Left lung (tissue), 14 donors: ENCODE measurements around the gene ANP32E. TPM values are rescaled to one million over a fixed set of nuclear protein-coding genes. Genes with fewer than 3 reads are reported as not detected.
A peak's percentile ranks its signal among the peaks of the same experiment; 100 is the strongest.

Experiments
- ATAC-seq: fragments of 200-7000 bp; cut with Tn5 transposase; one replicate; pipeline ENCODE4 v1.9.1; 2020; ENCODE audit warnings: moderate library complexity
- DNase-seq, 4 donors: peaks; one replicate each; pipeline ENCODE4 v3.0.0-alpha.2; 2013 to 2020
- H3K27ac ChIP-seq, 2 donors: fragments of 200-600 bp; sonication (generic) in 1 of 2; one replicate each; pipeline versions ENCODE4 v1.5.0 to v1.8.0; 2020 to 2021
- H3K27me3 ChIP-seq, 2 donors: fragments of 200-600 bp; sonication (generic) in 1 of 2; one replicate each; pipeline versions ENCODE4 v1.5.0 to v1.8.0; 2020 to 2021
- H3K36me3 ChIP-seq, 2 donors: fragments of 200-600 bp; sonication (generic) in 1 of 2; one replicate each; pipeline versions ENCODE4 v1.5.0 to v1.8.0; 2020 to 2021
- H3K4me1 ChIP-seq, 2 donors: fragments of 200-600 bp; one replicate each; pipeline ENCODE4 v1.8.0; 2021
- H3K4me3 ChIP-seq, 2 donors: fragments of 200-600 bp; sonication (generic) in 1 of 2; one replicate each; pipeline versions ENCODE4 v1.5.0 to v1.8.0; 2020 to 2021; ENCODE audit warnings: mild to moderate bottlenecking in 1 of 2
- H3K9me3 ChIP-seq, 2 donors: fragments of 200-600 bp; sonication (generic) in 1 of 2; one replicate each; pipeline versions ENCODE4 v1.5.0 to v1.8.0; 2020 to 2021
- intact Hi-C, 2 donors: fragments of 100-400 bp; cut with DNase I; formaldehyde crosslinking; loops; one replicate each; pipeline versions ENCODE4 v1.11.2 to v1.14.2; 2022
- long read RNA-seq, 12 donors: library from polyadenylated mRNA in 2 of 12; unstranded in 2 of 12; transcript quantifications; one replicate each; pipeline ENCODE4 v2.0.0 and lab custom pipeline, GENCODE V29; 2019 to 2026
- polyA plus RNA-seq, 6 donors: library from polyadenylated mRNA; unstranded; fragments of 120-200 nt; gene quantifications; one replicate each; pipeline ENCODE4 v1.2.1, GENCODE V29; 2013; ENCODE audit not compliant: insufficient read length in 6 of 6
- total RNA-seq, 2 donors: library from RNA; stranded (reverse); fragmentation: NEBNext Ultra II Directional; extraction: Animal tissue kit (Norgen Biotek cat#: 25700); gene quantifications; one replicate each; pipeline ENCODE4 v1.2.1, GENCODE V29; 2021
- TF ChIP-seq, protein P1 (sequence below), 2 donors: fragments of 200-600 bp; sonication (generic) in 1 of 2; IDR thresholded peaks; one replicate each; pipeline versions ENCODE4 v1.5.0 to v1.8.0; 2021; ENCODE audit warnings: antibody characterized with exemption in 2 of 2
- donor health status: DM: no; HTN: yes; CAD: no.
- donor health status: DM: no; HTN: no; CAD: no.

The ANP32E gene
- total RNA-seq (10 to 100 TPM; 27.3 to 31.4 TPM), polyA plus RNA-seq (100 to 1,000 TPM in 2 of 6 donors, 10 to 100 TPM in 4; 72.4 to 112 (median 88.7) TPM)
- long read RNA-seq, donor 1, transcript ANP32E-208 (7 exons, 3,451 nt) = major isoform, 26 of 83 reads
- long read RNA-seq, donor 1, partial matches to known transcripts = 56 of 83 reads
- long read RNA-seq, donor 1, other reads (novel, unspliced or antisense) = 0 of 83 reads
- long read RNA-seq, donor 2, transcript ANP32E-208 (7 exons, 3,451 nt) = major isoform, 22 of 305 reads
- long read RNA-seq, donor 2, partial matches to known transcripts = 243 of 305 reads
- long read RNA-seq, donor 2, other reads (novel, unspliced or antisense) = 40 of 305 reads
- long read RNA-seq, donor 3, transcript ANP32E-208 (7 exons, 3,451 nt) = major isoform, 22 of 84 reads
- long read RNA-seq, donor 3, partial matches to known transcripts = 62 of 84 reads
- long read RNA-seq, donor 3, other reads (novel, unspliced or antisense) = 0 of 84 reads
- long read RNA-seq, donor 4, partial matches to known transcripts = 11 of 15 reads
- long read RNA-seq, donor 4, other reads (novel, unspliced or antisense) = 1 of 15 reads
- long read RNA-seq, donor 5, transcript ANP32E-208 (7 exons, 3,451 nt) = major isoform, 16 of 171 reads
- long read RNA-seq, donor 5, partial matches to known transcripts = 44 of 171 reads
- long read RNA-seq, donor 5, other reads (novel, unspliced or antisense) = 110 of 171 reads
- long read RNA-seq, donor 6, transcript ANP32E-208 (7 exons, 3,451 nt) = major isoform, 19 of 33 reads
- long read RNA-seq, donor 6, partial matches to known transcripts = 13 of 33 reads
- long read RNA-seq, donor 6, other reads (novel, unspliced or antisense) = 0 of 33 reads
- long read RNA-seq, donor 7, transcript ANP32E-208 (7 exons, 3,451 nt) = major isoform, 13 of 28 reads
- long read RNA-seq, donor 7, partial matches to known transcripts = 15 of 28 reads
- long read RNA-seq, donor 7, other reads (novel, unspliced or antisense) = 0 of 28 reads
- long read RNA-seq, donor 8, transcript ANP32E-208 (7 exons, 3,451 nt) = major isoform, 22 of 99 reads
- long read RNA-seq, donor 8, partial matches to known transcripts = 70 of 99 reads
- long read RNA-seq, donor 8, other reads (novel, unspliced or antisense) = 6 of 99 reads
- long read RNA-seq, donor 9 = 0 reads
- long read RNA-seq, donor 10, partial matches to known transcripts = 2 of 3 reads
- long read RNA-seq, donor 10, other reads (novel, unspliced or antisense) = 0 of 3 reads
- long read RNA-seq, donor 11, transcript ANP32E-208 (7 exons, 3,451 nt) = major isoform, 18 of 142 reads
- long read RNA-seq, donor 11, partial matches to known transcripts = 68 of 142 reads
- long read RNA-seq, donor 11, other reads (novel, unspliced or antisense) = 56 of 142 reads
- long read RNA-seq, donor 12, transcript ANP32E-208 (7 exons, 3,451 nt) = major isoform, 9 of 174 reads
- long read RNA-seq, donor 12, partial matches to known transcripts = 165 of 174 reads
- long read RNA-seq, donor 12, other reads (novel, unspliced or antisense) = 0 of 174 reads

- Histone ChIP-seq H3K9me3 (no peaks in the 10 kb centered on the region), H3K27ac (peak within 1 kb of the TSS; percentile 92 to 98), H3K4me3 (peak within 1 kb of the TSS; percentile 71 to 75), H3K4me1 (peaks cover 8 to 24% of the 10 kb centered on the region in 2 donors), H3K27me3 (no peaks in the 10 kb centered on the region), H3K36me3 (peaks cover 0 to 3% of the 10 kb centered on the region in 2 donors)
- ATAC-seq (peak; percentile 89), DNase-seq (peak; percentile 94 to 99 (median 96))
- intact Hi-C loops = no loop called here
- TF ChIP-seq, protein P1, sequence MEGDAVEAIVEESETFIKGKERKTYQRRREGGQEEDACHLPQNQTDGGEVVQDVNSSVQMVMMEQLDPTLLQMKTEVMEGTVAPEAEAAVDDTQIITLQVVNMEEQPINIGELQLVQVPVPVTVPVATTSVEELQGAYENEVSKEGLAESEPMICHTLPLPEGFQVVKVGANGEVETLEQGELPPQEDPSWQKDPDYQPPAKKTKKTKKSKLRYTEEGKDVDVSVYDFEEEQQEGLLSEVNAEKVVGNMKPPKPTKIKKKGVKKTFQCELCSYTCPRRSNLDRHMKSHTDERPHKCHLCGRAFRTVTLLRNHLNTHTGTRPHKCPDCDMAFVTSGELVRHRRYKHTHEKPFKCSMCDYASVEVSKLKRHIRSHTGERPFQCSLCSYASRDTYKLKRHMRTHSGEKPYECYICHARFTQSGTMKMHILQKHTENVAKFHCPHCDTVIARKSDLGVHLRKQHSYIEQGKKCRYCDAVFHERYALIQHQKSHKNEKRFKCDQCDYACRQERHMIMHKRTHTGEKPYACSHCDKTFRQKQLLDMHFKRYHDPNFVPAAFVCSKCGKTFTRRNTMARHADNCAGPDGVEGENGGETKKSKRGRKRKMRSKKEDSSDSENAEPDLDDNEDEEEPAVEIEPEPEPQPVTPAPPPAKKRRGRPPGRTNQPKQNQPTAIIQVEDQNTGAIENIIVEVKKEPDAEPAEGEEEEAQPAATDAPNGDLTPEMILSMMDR (IDR thresholded peaks at IDR 0.05) = no peak
Measured at GRCh38 chr1:150235852-150236613, at the start of gene ANP32E. TSS of gene ANP32E (minus strand) at chr1:150236112. CDS start at chr1:150235786, 326 bp downstream.

DNA sequence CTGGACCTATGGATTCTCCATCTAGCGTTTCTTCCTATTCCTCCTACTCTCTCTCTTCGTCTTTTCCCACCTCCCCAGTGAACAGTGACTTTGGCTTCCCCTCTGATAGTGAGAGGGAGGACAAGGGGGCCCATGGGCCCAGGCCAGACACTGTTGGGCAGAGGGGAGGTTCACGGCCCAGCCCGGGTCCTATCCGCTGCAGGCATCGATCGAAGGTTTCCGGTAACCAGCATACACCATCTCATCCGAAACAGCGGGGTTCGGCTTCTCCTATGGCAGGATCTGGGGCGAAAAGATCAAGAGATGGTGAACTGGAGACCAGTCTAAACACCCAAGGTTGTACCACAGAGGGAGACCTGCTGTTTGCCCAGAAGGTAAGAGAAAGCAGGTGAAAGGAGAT is 47.3 kb upstream of the ANP32E start:
- ATAC-seq (no peak), DNase-seq (no peak)
- H3K4me1 ChIP-seq = peaks cover 0 to 20% of the 10 kb centered on the region in 2 donors
- intact Hi-C loops = no loop called here
- TF ChIP-seq, protein P1 (IDR thresholded peaks at IDR 0.05) = no peak
- no peak overlapping the region for H3K4me3 ChIP-seq
- no peak overlapping the region for H3K27ac ChIP-seq
- H3K36me3 ChIP-seq = no peaks in the 10 kb centered on the region
- peaks cover 0 to 19% of the 10 kb centered on the region in 2 donors for H3K27me3 ChIP-seq
- H3K9me3 ChIP-seq = no peaks in the 10 kb centered on the region

DNA sequence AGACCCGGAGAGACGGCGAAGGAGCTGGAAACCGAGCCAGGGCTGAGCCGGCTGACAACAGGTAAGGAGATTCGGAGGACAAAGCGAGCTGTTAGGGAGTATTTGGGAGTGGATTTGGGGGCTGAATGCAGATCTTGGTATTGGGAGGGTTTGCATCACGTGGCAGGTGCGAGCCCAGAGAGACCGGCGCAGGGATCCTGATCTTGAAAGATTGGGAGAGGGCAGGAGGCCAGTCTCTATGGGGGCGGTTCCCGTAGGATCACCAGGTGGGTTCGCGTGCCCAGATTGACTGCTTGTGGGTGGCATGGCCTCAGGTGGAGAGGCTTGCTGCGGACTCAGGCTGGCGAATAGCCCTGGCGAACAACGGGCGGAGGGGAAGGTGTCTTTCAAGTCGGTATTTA is 46.6 kb upstream of the ANP32E start:
- TF ChIP-seq, protein P1 (IDR thresholded peaks at IDR 0.05) = no peak
- ATAC-seq = peak; percentile 37

More for the DNA sequence above, 46.6 kb upstream of the ANP32E start:
- no peaks in the 10 kb centered on the region for H3K36me3 ChIP-seq
- peaks cover 0 to 19% of the 10 kb centered on the region in 2 donors for H3K27me3 ChIP-seq
- no peaks in the 10 kb centered on the region for H3K9me3 ChIP-seq
- DNase-seq = peak in 1 of 4 donors; percentile 46
- peak overlapping the region; percentile 46 to 47 for H3K4me3 ChIP-seq
- peak overlapping the region; percentile 10 to 75 for H3K27ac ChIP-seq
- peaks cover 0 to 20% of the 10 kb centered on the region in 2 donors for H3K4me1 ChIP-seq
- intact Hi-C loops = no loop called here
